B cell (primary cell): ENCODE data around the gene SIX1.

Experiments used
- CTCF ChIP-seq: fragments of 200-600 bp; IDR thresholded peaks from one replicate; pipeline ENCODE4 v1.8.0; 2022; ENCODE audit warnings: antibody characterized with exemption, mild to moderate bottlenecking
- EZH2 ChIP-seq: IDR thresholded peaks from 2 replicates; pipeline ENCODE4 v1.6.1; 2012; ENCODE audit warnings: borderline replicate concordance, low read depth, mild to moderate bottlenecking, moderate library complexity, low read length; ENCODE audit not compliant: insufficient read depth, poor library complexity, severe bottlenecking

DNA sequence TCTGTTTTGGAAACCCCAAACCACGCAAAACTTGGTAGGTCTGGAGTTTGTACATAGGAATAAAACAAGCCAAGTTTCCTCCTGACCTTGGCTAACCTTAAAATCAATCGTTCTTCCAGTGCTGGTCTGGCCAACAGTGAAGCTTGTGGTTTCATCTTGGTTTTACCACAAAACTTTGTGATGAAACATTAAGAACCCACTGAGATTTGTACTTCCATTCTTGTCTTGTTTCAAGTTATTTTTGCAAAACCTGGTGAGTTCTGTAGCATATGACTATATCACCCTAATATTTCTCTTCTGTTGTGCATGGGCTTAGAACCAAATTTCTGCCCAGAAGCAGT lies 26.4 kb downstream of the SIX1 start:
- no peak for TF ChIP-seq CTCF
- TF ChIP-seq EZH2, result no peak
